ENCODE results near the gene LHX8.
A peak's percentile ranks its signal among the peaks of the same experiment; 100 is the strongest.
"Not testable (repeated sequence)": the region's sequence is repeated elsewhere in the genome, so short reads cannot be mapped to it uniquely, and the experiment has no call there.

The LHX8 gene

GRCh38 chr1:75133750-75134646 is at the start of gene LHX8:
LHX8 (plus strand) TSS chr1:75134388; CDS start chr1:75136615, 2,227 bp downstream.
- Histone ChIP-seq H3K4me3 (ENCODE audit: low read depth in 1 of 2, low read length in 2 of 2) (peak within 1 kb of the TSS; percentile 17 to 55), H3K9ac (ENCODE audit: low read depth in 1 of 2, low read length in 2 of 2) (no peak within 1 kb of the TSS), H3K27ac (ENCODE audit: low read depth, low read length) (no peak within 1 kb of the TSS), H3K9me3 (ENCODE audit: control insufficient read depth in 1 of 2, low read length in 2 of 2) (no peaks in the 10 kb centered on the region), H3K27me3 (ENCODE audit: control insufficient read depth in 1 of 2, insufficient read depth in 2 of 2, low read length in 2 of 2) (peaks cover 76 to 93% of the 10 kb centered on the region in 2 donors), H3K4me1 (ENCODE audit: control insufficient read depth in 1 of 2, insufficient read depth in 2 of 2, low read length in 2 of 2) (no peaks in the 10 kb centered on the region), H3K36me3 (ENCODE audit: control insufficient read depth in 1 of 2, insufficient read depth in 2 of 2, low read length in 2 of 2) (no peaks in the 10 kb centered on the region)

GRCh38 chr1:75085931-75086330 is 48.3 kb upstream of the LHX8 start:
- no peak overlapping the region for H3K27ac ChIP-seq (ENCODE audit: low read depth, low read length)
- no peaks in the 10 kb centered on the region for H3K9me3 ChIP-seq (ENCODE audit: control insufficient read depth in 1 of 2, low read length in 2 of 2)
- no peak overlapping the region for H3K9ac ChIP-seq (ENCODE audit: low read depth in 1 of 2, low read length in 2 of 2)
- no peaks in the 10 kb centered on the region for H3K36me3 ChIP-seq (ENCODE audit: control insufficient read depth in 1 of 2, insufficient read depth in 2 of 2, low read length in 2 of 2)
- no peaks in the 10 kb centered on the region for H3K27me3 ChIP-seq (ENCODE audit: control insufficient read depth in 1 of 2, insufficient read depth in 2 of 2, low read length in 2 of 2)
- H3K4me3 ChIP-seq (ENCODE audit: low read depth in 1 of 2, low read length in 2 of 2) = no peak overlapping the region
- no peaks in the 10 kb centered on the region for H3K4me1 ChIP-seq (ENCODE audit: control insufficient read depth in 1 of 2, insufficient read depth in 2 of 2, low read length in 2 of 2)

- Histone ChIP-seq H3K9me3 (ENCODE audit: control insufficient read depth in 1 of 2, low read length in 2 of 2) (no peaks in the 10 kb centered on the region), H3K4me3 (ENCODE audit: low read depth in 1 of 2, low read length in 2 of 2) (no peak overlapping the region), H3K36me3 (ENCODE audit: control insufficient read depth in 1 of 2, insufficient read depth in 2 of 2, low read length in 2 of 2) (no peaks in the 10 kb centered on the region), H3K27me3 (ENCODE audit: control insufficient read depth in 1 of 2, insufficient read depth in 2 of 2, low read length in 2 of 2) (no peaks in the 10 kb centered on the region), H3K27ac (ENCODE audit: low read depth, low read length) (no peak overlapping the region), H3K9ac (ENCODE audit: low read depth in 1 of 2, low read length in 2 of 2) (no peak overlapping the region), H3K4me1 (ENCODE audit: control insufficient read depth in 1 of 2, insufficient read depth in 2 of 2, low read length in 2 of 2) (no peaks in the 10 kb centered on the region)
These were observed 46.9 kb upstream of the LHX8 start for GRCh38 chr1:75087278-75087677.

DNA sequence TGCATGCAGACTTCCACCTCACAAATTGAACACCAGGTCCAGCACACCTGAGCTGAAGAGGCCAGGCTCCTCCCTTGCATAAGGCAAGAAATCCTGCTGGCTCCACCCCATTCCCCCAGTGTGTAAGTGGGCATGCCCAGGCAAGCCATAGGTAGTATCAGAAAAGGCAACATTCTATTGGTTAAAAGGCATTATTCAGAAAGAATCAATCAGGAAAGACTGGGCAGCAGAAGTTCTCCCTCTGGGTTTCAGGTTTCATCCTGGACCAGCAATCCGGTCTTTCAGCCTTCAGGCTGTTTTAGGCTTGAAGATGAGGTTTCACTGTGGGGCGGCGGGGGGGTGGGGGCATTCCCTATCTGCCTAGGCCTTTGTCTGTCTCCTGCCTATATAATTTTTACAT is 42.0 kb upstream of the LHX8 start:
- no peaks in the 10 kb centered on the region for H3K4me1 ChIP-seq (ENCODE audit: control insufficient read depth in 1 of 2, insufficient read depth in 2 of 2, low read length in 2 of 2)
- H3K9ac ChIP-seq (ENCODE audit: low read depth in 1 of 2, low read length in 2 of 2) = no peak overlapping the region
- no peaks in the 10 kb centered on the region for H3K27me3 ChIP-seq (ENCODE audit: control insufficient read depth in 1 of 2, insufficient read depth in 2 of 2, low read length in 2 of 2)
- no peak overlapping the region for H3K4me3 ChIP-seq (ENCODE audit: low read depth in 1 of 2, low read length in 2 of 2)
- no peaks in the 10 kb centered on the region for H3K36me3 ChIP-seq (ENCODE audit: control insufficient read depth in 1 of 2, insufficient read depth in 2 of 2, low read length in 2 of 2)
- H3K9me3 ChIP-seq (ENCODE audit: control insufficient read depth in 1 of 2, low read length in 2 of 2) = no peaks in the 10 kb centered on the region
- H3K27ac ChIP-seq (ENCODE audit: low read depth, low read length) = no peak overlapping the region

DNA sequence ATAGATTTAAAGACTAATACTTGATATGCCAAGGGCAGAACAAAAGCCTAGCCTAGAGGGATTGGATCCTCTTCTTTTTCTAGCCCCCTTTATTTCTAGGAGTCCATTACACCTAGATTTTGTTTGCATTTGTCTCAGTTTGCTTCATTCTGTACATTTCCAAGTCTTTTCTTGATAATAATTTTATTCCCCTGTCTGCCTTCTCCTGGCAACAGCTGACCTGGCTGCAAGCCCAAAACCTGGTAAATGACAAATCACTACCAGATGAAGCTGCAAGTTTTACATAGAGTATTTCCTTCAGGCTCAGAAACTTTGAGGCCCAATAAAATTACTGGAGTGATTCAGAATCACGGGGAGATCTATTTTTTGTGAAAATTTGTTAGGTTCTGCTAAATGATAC is 36.5 kb upstream of the LHX8 start:
- Histone ChIP-seq H3K36me3 (ENCODE audit: control insufficient read depth in 1 of 2, insufficient read depth in 2 of 2, low read length in 2 of 2) (no peaks in the 10 kb centered on the region), H3K9me3 (ENCODE audit: control insufficient read depth in 1 of 2, low read length in 2 of 2) (no peaks in the 10 kb centered on the region), H3K4me3 (ENCODE audit: low read depth in 1 of 2, low read length in 2 of 2) (no peak overlapping the region), H3K27me3 (ENCODE audit: control insufficient read depth in 1 of 2, insufficient read depth in 2 of 2, low read length in 2 of 2) (no peaks in the 10 kb centered on the region), H3K4me1 (ENCODE audit: control insufficient read depth in 1 of 2, insufficient read depth in 2 of 2, low read length in 2 of 2) (no peaks in the 10 kb centered on the region), H3K27ac (ENCODE audit: low read depth, low read length) (no peak overlapping the region), H3K9ac (ENCODE audit: low read depth in 1 of 2, low read length in 2 of 2) (no peak overlapping the region)

GRCh38 chr1:75099581-75099980 is 34.6 kb upstream of the LHX8 start:
- H3K27ac ChIP-seq (ENCODE audit: low read depth, low read length) = no peak overlapping the region
- no peaks in the 10 kb centered on the region for H3K9me3 ChIP-seq (ENCODE audit: control insufficient read depth in 1 of 2, low read length in 2 of 2)
- no peaks in the 10 kb centered on the region for H3K4me1 ChIP-seq (ENCODE audit: control insufficient read depth in 1 of 2, insufficient read depth in 2 of 2, low read length in 2 of 2)
- no peak overlapping the region for H3K4me3 ChIP-seq (ENCODE audit: low read depth in 1 of 2, low read length in 2 of 2)
- no peaks in the 10 kb centered on the region for H3K36me3 ChIP-seq (ENCODE audit: control insufficient read depth in 1 of 2, insufficient read depth in 2 of 2, low read length in 2 of 2)
- no peak overlapping the region for H3K9ac ChIP-seq (ENCODE audit: low read depth in 1 of 2, low read length in 2 of 2)
- H3K27me3 ChIP-seq (ENCODE audit: control insufficient read depth in 1 of 2, insufficient read depth in 2 of 2, low read length in 2 of 2) = no peaks in the 10 kb centered on the region

- no peak overlapping the region for H3K4me3 ChIP-seq (ENCODE audit: low read depth in 1 of 2, low read length in 2 of 2)
- H3K9ac ChIP-seq (ENCODE audit: low read depth in 1 of 2, low read length in 2 of 2) = no peak overlapping the region
- H3K4me1 ChIP-seq (ENCODE audit: control insufficient read depth in 1 of 2, insufficient read depth in 2 of 2, low read length in 2 of 2) = no peaks in the 10 kb centered on the region
- no peaks in the 10 kb centered on the region for H3K27me3 ChIP-seq (ENCODE audit: control insufficient read depth in 1 of 2, insufficient read depth in 2 of 2, low read length in 2 of 2)
- H3K9me3 ChIP-seq (ENCODE audit: control insufficient read depth in 1 of 2, low read length in 2 of 2) = no peaks in the 10 kb centered on the region
- no peak overlapping the region for H3K27ac ChIP-seq (ENCODE audit: low read depth, low read length)
- H3K36me3 ChIP-seq (ENCODE audit: control insufficient read depth in 1 of 2, insufficient read depth in 2 of 2, low read length in 2 of 2) = no peaks in the 10 kb centered on the region
These were observed 33.6 kb upstream of the LHX8 start for GRCh38 chr1:75100481-75101092.

DNA sequence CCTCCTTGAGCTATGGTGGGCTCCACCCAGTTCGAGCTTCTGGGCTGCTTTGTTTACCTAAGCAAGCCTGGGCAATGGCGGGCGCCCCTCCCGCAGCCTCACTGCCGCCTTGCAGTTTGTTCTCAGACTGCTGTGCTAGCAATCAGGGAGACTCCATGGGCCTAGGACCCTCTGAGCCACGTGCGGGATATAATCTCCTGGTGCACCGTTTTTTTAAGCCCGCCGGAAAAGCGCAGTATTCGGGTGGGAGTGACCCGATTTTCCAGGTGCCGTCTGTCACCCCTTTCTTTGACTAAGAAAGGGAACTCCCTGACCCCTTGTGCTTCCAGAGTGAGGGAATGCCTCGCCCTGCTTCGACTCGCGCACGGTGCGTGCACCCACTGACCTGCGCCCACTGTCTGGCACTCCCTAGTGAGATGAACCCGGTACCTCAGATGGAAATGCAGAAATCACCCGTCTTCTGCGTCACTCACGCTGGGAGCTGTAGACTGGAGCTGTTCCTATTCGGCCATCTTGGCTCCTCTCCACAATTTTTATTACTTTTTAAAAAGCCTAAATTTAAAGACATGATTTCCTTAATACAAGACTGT is 21.7 kb upstream of the LHX8 start:
- H3K27ac ChIP-seq (ENCODE audit: low read depth, low read length); H3K36me3 ChIP-seq (ENCODE audit: control insufficient read depth in 1 of 2, insufficient read depth in 2 of 2, low read length in 2 of 2); H3K4me1 ChIP-seq (ENCODE audit: control insufficient read depth in 1 of 2, insufficient read depth in 2 of 2, low read length in 2 of 2); H3K27me3 ChIP-seq (ENCODE audit: control insufficient read depth in 1 of 2, insufficient read depth in 2 of 2, low read length in 2 of 2); H3K4me3 ChIP-seq (ENCODE audit: low read depth in 1 of 2, low read length in 2 of 2); H3K9ac ChIP-seq (ENCODE audit: low read depth in 1 of 2, low read length in 2 of 2); H3K9me3 ChIP-seq (ENCODE audit: control insufficient read depth in 1 of 2, low read length in 2 of 2): not testable (repeated sequence)

- Histone ChIP-seq H3K27ac (ENCODE audit: low read depth, low read length) (no peak overlapping the region), H3K4me3 (ENCODE audit: low read depth in 1 of 2, low read length in 2 of 2) (no peak overlapping the region)
These were observed 18.5 kb upstream of the LHX8 start for GRCh38 chr1:75115654-75116053.

GRCh38 chr1:75123756-75124155 is 10.4 kb upstream of the LHX8 start:
- H3K9me3 ChIP-seq (ENCODE audit: control insufficient read depth in 1 of 2, low read length in 2 of 2) = no peaks in the 10 kb centered on the region
- H3K27me3 ChIP-seq (ENCODE audit: control insufficient read depth in 1 of 2, insufficient read depth in 2 of 2, low read length in 2 of 2) = peaks cover 25 to 41% of the 10 kb centered on the region in 2 donors
- no peak overlapping the region for H3K9ac ChIP-seq (ENCODE audit: low read depth in 1 of 2, low read length in 2 of 2)
- H3K27ac ChIP-seq (ENCODE audit: low read depth, low read length) = no peak overlapping the region
- no peaks in the 10 kb centered on the region for H3K4me1 ChIP-seq (ENCODE audit: control insufficient read depth in 1 of 2, insufficient read depth in 2 of 2, low read length in 2 of 2)
- H3K4me3 ChIP-seq (ENCODE audit: low read depth in 1 of 2, low read length in 2 of 2) = no peak overlapping the region
- no peaks in the 10 kb centered on the region for H3K36me3 ChIP-seq (ENCODE audit: control insufficient read depth in 1 of 2, insufficient read depth in 2 of 2, low read length in 2 of 2)

More at GRCh38 chr1:75115654-75116053, 18.5 kb upstream of the LHX8 start:
- H3K4me1 ChIP-seq (ENCODE audit: control insufficient read depth in 1 of 2, insufficient read depth in 2 of 2, low read length in 2 of 2) = no peaks in the 10 kb centered on the region
- H3K36me3 ChIP-seq (ENCODE audit: control insufficient read depth in 1 of 2, insufficient read depth in 2 of 2, low read length in 2 of 2) = no peaks in the 10 kb centered on the region
- H3K9me3 ChIP-seq (ENCODE audit: control insufficient read depth in 1 of 2, low read length in 2 of 2) = no peaks in the 10 kb centered on the region
- no peaks in the 10 kb centered on the region for H3K27me3 ChIP-seq (ENCODE audit: control insufficient read depth in 1 of 2, insufficient read depth in 2 of 2, low read length in 2 of 2)
- no peak overlapping the region for H3K9ac ChIP-seq (ENCODE audit: low read depth in 1 of 2, low read length in 2 of 2)
